Hepatocyte (in vitro differentiated cells): ENCODE measurements around the gene DHRS7B. TPM values are rescaled to one million over a fixed set of nuclear protein-coding genes. Genes with fewer than 3 reads are reported as not detected.
"Not testable (repeated sequence)": the region's sequence is repeated elsewhere in the genome, so short reads cannot be mapped to it uniquely, and the experiment has no call there.

Experiments
- DNase-seq: peaks from one replicate; pipeline ENCODE4 v3.0.0-alpha.2; 2016; ENCODE audit warnings: low spot score
- H2AFZ ChIP-seq: fragments of 200-600 bp; sonication (generic); 2 replicates; pipeline ENCODE4 v1.6.0; 2016; ENCODE audit warnings: antibody characterized with exemption, mild to moderate bottlenecking
- H3K27ac ChIP-seq: fragments of 200-600 bp; sonication (generic); 2 replicates; pipeline ENCODE4 v1.5.1; 2016; ENCODE audit warnings: mild to moderate bottlenecking
- H3K27me3 ChIP-seq: fragments of 200-600 bp; sonication (generic); 2 replicates; pipeline ENCODE4 v1.6.1; 2016
- H3K36me3 ChIP-seq: fragments of 200-600 bp; sonication (generic); replicated peaks from 2 replicates; pipeline ENCODE4 v1.5.1; 2016; ENCODE audit warnings: low read depth; ENCODE audit not compliant: insufficient read depth
- H3K4me1 ChIP-seq: fragments of 200-600 bp; sonication (generic); 2 replicates; pipeline ENCODE4 v1.5.1; 2016; ENCODE audit warnings: mild to moderate bottlenecking, moderate library complexity; ENCODE audit not compliant: insufficient read depth
- H3K4me2 ChIP-seq: fragments of 200-600 bp; sonication (generic); 2 replicates; pipeline ENCODE4 v1.6.0; 2016
- H3K4me3 ChIP-seq: fragments of 200-600 bp; sonication (generic); 2 replicates; pipeline ENCODE4 v1.5.1; 2016; ENCODE audit warnings: mild to moderate bottlenecking
- H3K79me2 ChIP-seq: fragments of 200-600 bp; sonication (generic); 2 replicates; pipeline ENCODE4 v1.6.0; 2017; ENCODE audit warnings: mild to moderate bottlenecking
- H3K9me2 ChIP-seq: fragments of 200-600 bp; sonication (generic); replicated peaks from 2 replicates; pipeline ENCODE4 v1.6.0; 2017; ENCODE audit warnings: mild to moderate bottlenecking; ENCODE audit not compliant: insufficient read depth
- H3K9me3 ChIP-seq: fragments of 200-600 bp; sonication (generic); 2 replicates; pipeline ENCODE4 v1.5.1; 2016; ENCODE audit warnings: low read depth, mild to moderate bottlenecking
- H4K20me1 ChIP-seq: fragments of 200-600 bp; sonication (generic); 2 replicates; pipeline ENCODE4 v1.6.0; 2016; ENCODE audit warnings: mild to moderate bottlenecking; ENCODE audit not compliant: insufficient read depth, poor library complexity, severe bottlenecking
- CTCF ChIP-seq: fragments of 200-600 bp; sonication (generic); IDR thresholded peaks from 2 replicates; pipeline ENCODE4 v1.5.1; 2016; ENCODE audit warnings: antibody characterized with exemption, mild to moderate bottlenecking; ENCODE audit not compliant: poor library complexity
- EZH2 ChIP-seq: fragments of 200-600 bp; sonication (generic); IDR thresholded peaks from 2 replicates; pipeline ENCODE4 v1.6.1; 2016; ENCODE audit warnings: antibody characterized with exemption, mild to moderate bottlenecking, borderline replicate concordance
- EZH2phosphoT487 ChIP-seq: fragments of 200-600 bp; sonication (generic); IDR thresholded peaks from one replicate; pipeline ENCODE4 v1.6.1; 2018; ENCODE audit warnings: antibody characterized with exemption, mild to moderate bottlenecking, low read depth, moderate library complexity; ENCODE audit not compliant: unreplicated experiment, severe bottlenecking
- WGBS: methylation state at CpG from one replicate; pipeline ENCODE4 v1.1.6; 2016; ENCODE audit warnings: low lambda C conversion rate; ENCODE audit errors: missing lambda C conversion rate; 5-methylcytosine and 5-hydroxymethylcytosine counted together
- polyA plus RNA-seq: library from polyadenylated mRNA; unstranded; fragments of >200 nt; fragmentation: Nextera tagmentation; extraction: Ambion mirVana; gene quantifications from 2 replicates; pipeline ENCODE4 v1.2.1, GENCODE V29; 2016
- total RNA-seq: library from RNA; depleted of rRNA; stranded (reverse); fragments of >200 nt; gene quantifications from 2 replicates; pipeline ENCODE4 v1.2.3, GENCODE V29; 2014

Gene DHRS7B
- total and polyA plus RNA-seq, 2 experiments from 2014 or later: 34.6 to 46.2 TPM

GRCh38 chr17:21079196-21079595 is 47.6 kb upstream of the DHRS7B start:
- no peak for DNase-seq
- Histone ChIP-seq H3K4me1 (no peaks in the 10 kb centered on the region), H3K4me3 (no peak overlapping the region), H4K20me1 (no peaks in the 10 kb centered on the region), H3K27ac (no peak overlapping the region), H3K9me2 (no peaks in the 10 kb centered on the region), H3K4me2 (no peak overlapping the region), H2AFZ (no peak overlapping the region), H3K79me2 (no peaks in the 10 kb centered on the region), H3K27me3 (no peaks in the 10 kb centered on the region), H3K9me3 (no peaks in the 10 kb centered on the region), H3K36me3 (no peaks in the 10 kb centered on the region)
- no peak for TF ChIP-seq CTCF
- no peak for TF ChIP-seq EZH2phosphoT487
- no peak for TF ChIP-seq EZH2
- 83% methylated on average over 7 of the region's 7 CpGs for WGBS

DNA sequence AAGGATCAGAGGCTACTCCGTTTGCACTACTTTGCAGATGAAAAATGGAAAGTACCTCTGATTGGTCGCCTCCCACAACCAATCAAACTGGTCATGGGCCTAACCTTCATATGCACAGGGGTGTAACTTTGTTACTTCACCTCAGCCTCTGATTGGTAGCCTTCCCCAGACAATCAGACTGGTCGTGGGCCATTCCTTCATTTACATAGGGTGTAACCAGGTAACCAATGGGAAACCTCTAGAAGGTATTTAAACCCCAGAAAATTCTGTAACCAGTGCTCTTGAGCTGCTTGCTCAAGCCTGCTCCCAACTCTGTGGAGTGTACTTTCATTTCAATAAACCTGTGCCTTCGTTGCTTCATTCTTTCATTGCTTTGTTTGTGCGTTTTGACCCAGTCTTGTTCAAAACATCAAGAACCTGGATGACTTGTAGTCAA is 44.7 kb upstream of the DHRS7B start:
- Histone ChIP-seq H2AFZ (no peak overlapping the region), H3K36me3 (no peaks in the 10 kb centered on the region), H3K27ac (no peak overlapping the region), H3K9me2 (no peaks in the 10 kb centered on the region), H4K20me1 (no peaks in the 10 kb centered on the region), H3K27me3 (no peaks in the 10 kb centered on the region), H3K9me3 (no peaks in the 10 kb centered on the region), H3K4me2 (no peak overlapping the region), H3K4me1 (no peaks in the 10 kb centered on the region), H3K79me2 (no peaks in the 10 kb centered on the region), H3K4me3 (no peak overlapping the region)
- no peak for DNase-seq
- 80% methylated on average over 5 of the region's 5 CpGs for WGBS
- TF ChIP-seq CTCF (no peak), EZH2 (no peak), EZH2phosphoT487 (no peak)

- not testable (repeated sequence) for H2AFZ ChIP-seq, H3K36me3 ChIP-seq, H4K20me1 ChIP-seq, DNase-seq, H3K9me2 ChIP-seq, H3K79me2 ChIP-seq, H3K4me3 ChIP-seq, H3K27ac ChIP-seq, H3K9me3 ChIP-seq, H3K4me1 ChIP-seq, H3K27me3 ChIP-seq, H3K4me2 ChIP-seq
- WGBS: 100% methylated on average over 1 of the region's 1 CpG
Observed at GRCh38 chr17:21085280-21085679, 41.5 kb upstream of the DHRS7B start.

DNA sequence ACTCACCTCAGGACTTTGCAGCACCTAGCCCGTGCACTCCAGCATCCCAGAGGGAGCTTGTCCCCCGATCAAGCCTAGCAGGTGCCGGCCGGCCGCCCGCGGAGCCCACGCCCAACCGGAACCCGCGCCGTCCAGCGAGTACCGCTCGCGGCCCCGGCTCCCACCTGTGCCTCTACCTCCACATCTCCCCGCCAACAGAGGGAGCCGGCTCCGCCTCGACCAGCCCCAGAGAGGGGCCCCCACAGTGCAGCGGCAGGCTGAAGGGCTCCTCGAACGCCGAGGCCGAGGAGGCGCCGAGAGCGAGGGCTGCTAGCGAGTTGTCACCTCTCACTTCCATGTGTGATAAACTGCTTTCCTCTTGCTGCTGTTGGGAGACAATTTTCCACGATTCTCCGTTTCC is 41.1 kb upstream of the DHRS7B start:
- Histone ChIP-seq H3K36me3 (no peaks in the 10 kb centered on the region), H3K9me3 (no peaks in the 10 kb centered on the region), H3K27me3 (no peaks in the 10 kb centered on the region), H3K79me2 (no peaks in the 10 kb centered on the region), H3K4me1 (no peaks in the 10 kb centered on the region), H2AFZ (no peak overlapping the region), H3K9me2 (no peaks in the 10 kb centered on the region), H3K4me3 (no peak overlapping the region), H3K4me2 (no peak overlapping the region), H3K27ac (no peak overlapping the region), H4K20me1 (no peaks in the 10 kb centered on the region)
- 96% methylated on average over 28 of the region's 32 CpGs for WGBS
- no peak for DNase-seq
- TF ChIP-seq CTCF (no peak), EZH2 (no peak)
